GM23338 (cell line): ENCODE data around the gene ITPRIPL2. TPM values are rescaled to one million over a fixed set of nuclear protein-coding genes. Genes with fewer than 3 reads are reported as not detected.

Experiments used
- ATAC-seq: fragments of 200-7000 bp; cut with Tn5 transposase; 3 replicates; pipeline ENCODE4 v1.9.1; 2020
- DNase-seq: peaks from one replicate; pipeline ENCODE4 v3.0.0-alpha.2; 2015; ENCODE audit warnings: low spot score
- H2AFZ ChIP-seq: fragments of 200-600 bp; sonication (generic); 2 replicates; pipeline ENCODE4 v1.8.0; 2016; ENCODE audit warnings: antibody characterized with exemption, mild to moderate bottlenecking, moderate library complexity
- H3F3A ChIP-seq: fragments of 200-600 bp; sonication (generic); replicated peaks from 2 replicates; pipeline ENCODE4 v1.8.0; 2017; ENCODE audit warnings: antibody characterized with exemption, mixed run types, low read depth
- H3K27ac ChIP-seq: fragments of 200-600 bp; sonication (generic); 2 replicates; pipeline ENCODE4 v1.6.1; 2016; ENCODE audit warnings: low read depth
- H3K27me3 ChIP-seq: fragments of 200-600 bp; sonication (generic); 2 replicates; pipeline ENCODE4 v1.8.0; 2016; ENCODE audit warnings: mild to moderate bottlenecking, mixed run types, moderate library complexity; ENCODE audit not compliant: insufficient read depth
- H3K36me3 ChIP-seq: fragments of 200-600 bp; sonication (generic); 2 replicates; pipeline ENCODE4 v1.8.0; 2016; ENCODE audit warnings: mild to moderate bottlenecking; ENCODE audit not compliant: insufficient read depth
- H3K4me1 ChIP-seq: fragments of 200-600 bp; sonication (generic); 2 replicates; pipeline ENCODE4 v1.8.0; 2016; ENCODE audit warnings: mild to moderate bottlenecking, moderate library complexity; ENCODE audit not compliant: insufficient read depth
- H3K4me2 ChIP-seq: fragments of 200-600 bp; sonication (generic); 2 replicates; pipeline ENCODE4 v1.7.1; 2017; ENCODE audit warnings: mixed run types
- H3K4me3 ChIP-seq: fragments of 200-600 bp; sonication (generic); 2 replicates; pipeline ENCODE4 v1.6.1; 2016; ENCODE audit warnings: mixed run types
- H3K79me2 ChIP-seq: fragments of 200-600 bp; sonication (generic); replicated peaks from 2 replicates; pipeline ENCODE4 v1.8.0; 2017; ENCODE audit warnings: mild to moderate bottlenecking; ENCODE audit not compliant: insufficient read depth
- H3K9me2 ChIP-seq: fragments of 200-600 bp; sonication (generic); 2 replicates; pipeline ENCODE4 v1.8.0; 2017; ENCODE audit not compliant: insufficient read depth
- H4K20me1 ChIP-seq: fragments of 200-600 bp; sonication (generic); replicated peaks from 2 replicates; pipeline ENCODE4 v1.8.0; 2017; ENCODE audit warnings: mild to moderate bottlenecking; ENCODE audit not compliant: insufficient read depth
- H3K27ac Mint-ChIP-seq: 2 replicates; pipeline ENCODE4 v1.8.0; 2020; ENCODE audit warnings: inconsistent platforms, mild to moderate bottlenecking, moderate library complexity, mixed read lengths
- H3K27me3 Mint-ChIP-seq: 3 replicates; pipeline ENCODE4 v1.8.0; 2022; ENCODE audit warnings: low read depth, mild to moderate bottlenecking, moderate library complexity, mixed read lengths, inconsistent platforms; ENCODE audit not compliant: insufficient read depth, poor library complexity
- H3K36me3 Mint-ChIP-seq: 3 replicates; pipeline ENCODE4 v1.8.0; 2021; ENCODE audit warnings: low read depth, mild to moderate bottlenecking, inconsistent platforms, moderate library complexity, mixed read lengths
- H3K4me1 Mint-ChIP-seq: 3 replicates; pipeline ENCODE4 v1.8.0; 2020; ENCODE audit warnings: mild to moderate bottlenecking, inconsistent platforms, mixed read lengths
- H3K4me3 Mint-ChIP-seq: 3 replicates; pipeline ENCODE4 v1.8.0; 2021; ENCODE audit warnings: moderate library complexity, mild to moderate bottlenecking, inconsistent platforms, mixed read lengths
- H3K9me3 Mint-ChIP-seq: 3 replicates; pipeline ENCODE4 v1.8.0; 2020; ENCODE audit warnings: moderate library complexity, mild to moderate bottlenecking, inconsistent platforms, mixed read lengths
- CREB1 ChIP-seq: fragments of 250-450 bp; sonication (Bioruptor Pico); IDR thresholded peaks from 2 replicates; pipeline ENCODE4 v1.5.0; 2020; ENCODE audit warnings: low read depth, mild to moderate bottlenecking, moderate library complexity
- CTCF ChIP-seq, 2 experiments: fragments of 200-600 bp in 1 of 2; sonication (generic) in 1 of 2; conservative IDR thresholded peaks; 2 replicates each; pipeline versions ENCODE4 v1.5.1 to v1.6.1; 2016 to 2017; ENCODE audit warnings: antibody characterized with exemption in 2 of 2, low read depth in 2 of 2, mild to moderate bottlenecking in 2 of 2, moderate library complexity in 1 of 2
- ETS1 ChIP-seq: IDR thresholded peaks from 2 replicates; pipeline ENCODE4 v1.6.1; 2016; ENCODE audit warnings: antibody characterized with exemption
- EZH2 ChIP-seq: fragments of 200-600 bp; sonication (generic); IDR thresholded peaks from one replicate; pipeline ENCODE4 v1.8.0; 2017; ENCODE audit warnings: antibody characterized with exemption, mild to moderate bottlenecking, low read depth; ENCODE audit not compliant: unreplicated experiment
- EZH2phosphoT487 ChIP-seq: fragments of 200-600 bp; sonication (generic); IDR thresholded peaks from one replicate; pipeline ENCODE4 v1.8.1; 2018; ENCODE audit warnings: antibody characterized with exemption; ENCODE audit not compliant: unreplicated experiment
- JUNB ChIP-seq: IDR thresholded peaks from one replicate; pipeline ENCODE4 v1.6.1; 2016; ENCODE audit warnings: antibody characterized with exemption; ENCODE audit not compliant: unreplicated experiment
- NANOG ChIP-seq: IDR thresholded peaks from 2 replicates; pipeline ENCODE4 v1.6.1; 2016; ENCODE audit warnings: antibody characterized with exemption, borderline replicate concordance
- POLR2AphosphoS5 ChIP-seq: IDR thresholded peaks from 2 replicates; pipeline ENCODE4 v1.6.1; 2016; ENCODE audit warnings: antibody characterized with exemption, low read depth
- STAT1 ChIP-seq: IDR thresholded peaks from one replicate; pipeline ENCODE4 v1.6.1; 2016; ENCODE audit warnings: antibody characterized with exemption; ENCODE audit not compliant: unreplicated experiment
- ZNF114 ChIP-seq: fragments of 250-450 bp; sonication (Bioruptor Pico); IDR thresholded peaks from 2 replicates; pipeline ENCODE4 v1.5.0; 2020; ENCODE audit warnings: mild to moderate bottlenecking, moderate library complexity
- ZNF331 ChIP-seq: fragments of 250-450 bp; sonication (Bioruptor Pico); IDR thresholded peaks from 2 replicates; pipeline ENCODE4 v1.5.0; 2020; ENCODE audit warnings: low read depth, mild to moderate bottlenecking, moderate library complexity
- polyA plus RNA-seq: library from polyadenylated mRNA; unstranded; fragments of >200 nt; fragmentation: Nextera tagmentation; extraction: Ambion mirVana; gene quantifications from 2 replicates; pipeline ENCODE4 v1.2.1, GENCODE V29; 2016
- total RNA-seq: library from RNA; depleted of rRNA; stranded (reverse); fragments of >200 nt; shearing (Covaris generic); gene quantifications from 2 replicates; pipeline ENCODE4 v1.2.3, GENCODE V29; 2014
- TF ChIP-seq, protein P1 (sequence below): IDR thresholded peaks from one replicate; pipeline ENCODE4 v1.6.1; 2018; ENCODE audit warnings: antibody characterized with exemption; ENCODE audit not compliant: unreplicated experiment
- TF ChIP-seq, protein P2 (sequence below): fragments of 250-450 bp; sonication (Bioruptor Pico); IDR thresholded peaks from 2 replicates; pipeline ENCODE4 v1.5.0; 2020; ENCODE audit warnings: mild to moderate bottlenecking, moderate library complexity

The ITPRIPL2 gene
- total and polyA plus RNA-seq, 2 experiments from 2014 or later = 0.94 to 8.3 TPM

DNA sequence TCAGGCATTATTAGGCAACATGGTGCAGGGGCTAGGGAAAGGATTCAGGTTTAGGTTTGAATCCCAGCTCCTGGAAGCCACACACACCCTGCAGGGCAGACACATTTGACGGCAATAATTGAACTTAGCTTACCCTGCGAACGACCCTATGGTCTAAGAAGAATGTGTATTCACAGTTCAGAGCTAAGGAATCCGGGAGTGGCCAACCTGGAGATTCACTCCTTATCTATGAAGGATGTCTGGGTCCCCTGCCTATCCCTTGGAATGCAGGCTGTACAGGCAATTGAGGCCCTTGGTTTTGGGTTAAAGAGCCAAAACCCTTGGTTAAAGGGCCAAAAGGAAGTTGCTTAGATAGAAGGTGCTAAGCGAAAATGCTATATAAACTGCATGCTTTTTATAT, 51.3 kb downstream of the ITPRIPL2 start:
- ATAC-seq (no peak), DNase-seq (no peak)
- Mint-ChIP-seq H3K4me1 (peaks cover 3% of the 10 kb centered on the region; the same call in 2 of the 3 replicates), H3K27ac (no peak overlapping the region), H3K36me3 (no peaks in the 10 kb centered on the region; the same call in 2 of the 3 replicates), H3K4me3 (no peak overlapping the region), H3K27me3 (peaks cover 12% of the 10 kb centered on the region), H3K9me3 (peaks cover 4% of the 10 kb centered on the region; the same call in 2 of the 3 replicates)
- H2AFZ ChIP-seq = no peak overlapping the region
- no peaks in the 10 kb centered on the region for H3K4me1 ChIP-seq
- no peaks in the 10 kb centered on the region for H3K79me2 ChIP-seq
- no peak overlapping the region for H3K4me2 ChIP-seq
- peaks cover 18% of the 10 kb centered on the region for H3K27me3 ChIP-seq
- H4K20me1 ChIP-seq = no peaks in the 10 kb centered on the region
- H3K27ac ChIP-seq = no peak overlapping the region
- no peaks in the 10 kb centered on the region for H3K9me2 ChIP-seq
- no peaks in the 10 kb centered on the region for H3F3A ChIP-seq
- no peaks in the 10 kb centered on the region for H3K36me3 ChIP-seq
- no peak overlapping the region for H3K4me3 ChIP-seq
- TF ChIP-seq STAT1 (no peak), ETS1 (no peak), CREB1 (CRISPR knock-in tag) (no peak), JUNB (no peak), CTCF (conservative IDR thresholded peaks at IDR 0.05; ENCODE audit: low read depth in 2 of 2) (no peak), ZNF114 (no peak), NANOG (no peak), EZH2phosphoT487 (no peak), EZH2 (no peak), ZNF331 (CRISPR knock-in tag) (no peak), POLR2AphosphoS5 (no peak)
- TF ChIP-seq, protein P1, sequence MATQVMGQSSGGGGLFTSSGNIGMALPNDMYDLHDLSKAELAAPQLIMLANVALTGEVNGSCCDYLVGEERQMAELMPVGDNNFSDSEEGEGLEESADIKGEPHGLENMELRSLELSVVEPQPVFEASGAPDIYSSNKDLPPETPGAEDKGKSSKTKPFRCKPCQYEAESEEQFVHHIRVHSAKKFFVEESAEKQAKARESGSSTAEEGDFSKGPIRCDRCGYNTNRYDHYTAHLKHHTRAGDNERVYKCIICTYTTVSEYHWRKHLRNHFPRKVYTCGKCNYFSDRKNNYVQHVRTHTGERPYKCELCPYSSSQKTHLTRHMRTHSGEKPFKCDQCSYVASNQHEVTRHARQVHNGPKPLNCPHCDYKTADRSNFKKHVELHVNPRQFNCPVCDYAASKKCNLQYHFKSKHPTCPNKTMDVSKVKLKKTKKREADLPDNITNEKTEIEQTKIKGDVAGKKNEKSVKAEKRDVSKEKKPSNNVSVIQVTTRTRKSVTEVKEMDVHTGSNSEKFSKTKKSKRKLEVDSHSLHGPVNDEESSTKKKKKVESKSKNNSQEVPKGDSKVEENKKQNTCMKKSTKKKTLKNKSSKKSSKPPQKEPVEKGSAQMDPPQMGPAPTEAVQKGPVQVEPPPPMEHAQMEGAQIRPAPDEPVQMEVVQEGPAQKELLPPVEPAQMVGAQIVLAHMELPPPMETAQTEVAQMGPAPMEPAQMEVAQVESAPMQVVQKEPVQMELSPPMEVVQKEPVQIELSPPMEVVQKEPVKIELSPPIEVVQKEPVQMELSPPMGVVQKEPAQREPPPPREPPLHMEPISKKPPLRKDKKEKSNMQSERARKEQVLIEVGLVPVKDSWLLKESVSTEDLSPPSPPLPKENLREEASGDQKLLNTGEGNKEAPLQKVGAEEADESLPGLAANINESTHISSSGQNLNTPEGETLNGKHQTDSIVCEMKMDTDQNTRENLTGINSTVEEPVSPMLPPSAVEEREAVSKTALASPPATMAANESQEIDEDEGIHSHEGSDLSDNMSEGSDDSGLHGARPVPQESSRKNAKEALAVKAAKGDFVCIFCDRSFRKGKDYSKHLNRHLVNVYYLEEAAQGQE = no peak
- TF ChIP-seq, protein P2, sequence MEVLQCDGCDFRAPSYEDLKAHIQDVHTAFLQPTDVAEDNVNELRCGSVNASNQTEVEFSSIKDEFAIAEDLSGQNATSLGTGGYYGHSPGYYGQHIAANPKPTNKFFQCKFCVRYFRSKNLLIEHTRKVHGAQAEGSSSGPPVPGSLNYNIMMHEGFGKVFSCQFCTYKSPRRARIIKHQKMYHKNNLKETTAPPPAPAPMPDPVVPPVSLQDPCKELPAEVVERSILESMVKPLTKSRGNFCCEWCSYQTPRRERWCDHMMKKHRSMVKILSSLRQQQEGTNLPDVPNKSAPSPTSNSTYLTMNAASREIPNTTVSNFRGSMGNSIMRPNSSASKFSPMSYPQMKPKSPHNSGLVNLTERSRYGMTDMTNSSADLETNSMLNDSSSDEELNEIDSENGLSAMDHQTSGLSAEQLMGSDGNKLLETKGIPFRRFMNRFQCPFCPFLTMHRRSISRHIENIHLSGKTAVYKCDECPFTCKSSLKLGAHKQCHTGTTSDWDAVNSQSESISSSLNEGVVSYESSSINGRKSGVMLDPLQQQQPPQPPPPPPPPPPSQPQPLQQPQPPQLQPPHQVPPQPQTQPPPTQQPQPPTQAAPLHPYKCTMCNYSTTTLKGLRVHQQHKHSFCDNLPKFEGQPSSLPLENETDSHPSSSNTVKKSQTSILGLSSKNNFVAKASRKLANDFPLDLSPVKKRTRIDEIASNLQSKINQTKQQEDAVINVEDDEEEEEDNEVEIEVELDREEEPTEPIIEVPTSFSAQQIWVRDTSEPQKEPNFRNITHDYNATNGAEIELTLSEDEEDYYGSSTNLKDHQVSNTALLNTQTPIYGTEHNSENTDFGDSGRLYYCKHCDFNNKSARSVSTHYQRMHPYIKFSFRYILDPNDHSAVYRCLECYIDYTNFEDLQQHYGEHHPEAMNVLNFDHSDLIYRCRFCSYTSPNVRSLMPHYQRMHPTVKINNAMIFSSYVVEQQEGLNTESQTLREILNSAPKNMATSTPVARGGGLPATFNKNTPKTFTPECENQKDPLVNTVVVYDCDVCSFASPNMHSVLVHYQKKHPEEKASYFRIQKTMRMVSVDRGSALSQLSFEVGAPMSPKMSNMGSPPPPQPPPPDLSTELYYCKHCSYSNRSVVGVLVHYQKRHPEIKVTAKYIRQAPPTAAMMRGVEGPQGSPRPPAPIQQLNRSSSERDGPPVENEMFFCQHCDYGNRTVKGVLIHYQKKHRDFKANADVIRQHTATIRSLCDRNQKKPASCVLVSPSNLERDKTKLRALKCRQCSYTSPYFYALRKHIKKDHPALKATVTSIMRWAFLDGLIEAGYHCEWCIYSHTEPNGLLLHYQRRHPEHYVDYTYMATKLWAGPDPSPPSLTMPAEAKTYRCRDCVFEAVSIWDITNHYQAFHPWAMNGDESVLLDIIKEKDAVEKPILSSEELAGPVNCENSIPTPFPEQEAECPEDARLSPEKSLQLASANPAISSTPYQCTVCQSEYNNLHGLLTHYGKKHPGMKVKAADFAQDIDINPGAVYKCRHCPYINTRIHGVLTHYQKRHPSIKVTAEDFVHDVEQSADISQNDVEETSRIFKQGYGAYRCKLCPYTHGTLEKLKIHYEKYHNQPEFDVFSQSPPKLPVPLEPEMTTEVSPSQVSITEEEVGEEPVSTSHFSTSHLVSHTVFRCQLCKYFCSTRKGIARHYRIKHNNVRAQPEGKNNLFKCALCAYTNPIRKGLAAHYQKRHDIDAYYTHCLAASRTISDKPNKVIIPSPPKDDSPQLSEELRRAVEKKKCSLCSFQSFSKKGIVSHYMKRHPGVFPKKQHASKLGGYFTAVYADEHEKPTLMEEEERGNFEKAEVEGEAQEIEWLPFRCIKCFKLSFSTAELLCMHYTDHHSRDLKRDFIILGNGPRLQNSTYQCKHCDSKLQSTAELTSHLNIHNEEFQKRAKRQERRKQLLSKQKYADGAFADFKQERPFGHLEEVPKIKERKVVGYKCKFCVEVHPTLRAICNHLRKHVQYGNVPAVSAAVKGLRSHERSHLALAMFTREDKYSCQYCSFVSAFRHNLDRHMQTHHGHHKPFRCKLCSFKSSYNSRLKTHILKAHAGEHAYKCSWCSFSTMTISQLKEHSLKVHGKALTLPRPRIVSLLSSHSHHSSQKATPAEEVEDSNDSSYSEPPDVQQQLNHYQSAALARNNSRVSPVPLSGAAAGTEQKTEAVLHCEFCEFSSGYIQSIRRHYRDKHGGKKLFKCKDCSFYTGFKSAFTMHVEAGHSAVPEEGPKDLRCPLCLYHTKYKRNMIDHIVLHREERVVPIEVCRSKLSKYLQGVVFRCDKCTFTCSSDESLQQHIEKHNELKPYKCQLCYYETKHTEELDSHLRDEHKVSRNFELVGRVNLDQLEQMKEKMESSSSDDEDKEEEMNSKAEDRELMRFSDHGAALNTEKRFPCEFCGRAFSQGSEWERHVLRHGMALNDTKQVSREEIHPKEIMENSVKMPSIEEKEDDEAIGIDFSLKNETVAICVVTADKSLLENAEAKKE (CRISPR knock-in tag) = no peak
